OCI-LY3 (cell line): ENCODE data around the gene TJP1.
"Not testable (repeated sequence)": the region's sequence is repeated elsewhere in the genome, so short reads cannot be mapped to it uniquely, and the experiment has no call there.

Experiments used
- H2AFZ ChIP-seq: fragments of 200-600, 300-600 bp; shearing (Covaris generic); 2 replicates; pipeline ENCODE4 v1.6.0; 2014; ENCODE audit warnings: antibody characterized with exemption, low read depth, low read length
- H3K27ac ChIP-seq: fragments of 200-600, 300-600 bp; sonication (generic); 2 replicates; pipeline ENCODE4 v1.5.1; 2014; ENCODE audit warnings: mild to moderate bottlenecking, low read length, moderate library complexity, mixed read lengths
- H3K27me3 ChIP-seq: fragments of 200-600, 300-600 bp; sonication (generic); 2 replicates; pipeline ENCODE4 v1.6.1; 2014; ENCODE audit warnings: low read depth, low read length, mixed read lengths
- H3K36me3 ChIP-seq: fragments of 200-600, 300-600 bp; sonication (generic); replicated peaks from 2 replicates; pipeline ENCODE3; 2014; ENCODE audit warnings: low read depth, low read length, mixed read lengths
- H3K4me1 ChIP-seq: fragments of 300-600, 200-600 bp; sonication (generic); 2 replicates; pipeline ENCODE4 v1.6.1; 2014; ENCODE audit warnings: low read length, mixed read lengths
- H3K4me2 ChIP-seq: fragments of 200-600, 300-600 bp; sonication (generic); 2 replicates; pipeline ENCODE4 v1.6.1; 2014; ENCODE audit warnings: low read length, mixed read lengths
- H3K4me3 ChIP-seq: fragments of 300-600, 200-600 bp; sonication (generic); 2 replicates; pipeline ENCODE4 v1.5.1; 2014; ENCODE audit warnings: antibody characterized with exemption, mild to moderate bottlenecking, low read length, moderate library complexity
- H3K79me2 ChIP-seq: fragments of 300-600, 200-600 bp; shearing (Covaris generic); 2 replicates; pipeline ENCODE4 v1.6.1; 2014; ENCODE audit warnings: mild to moderate bottlenecking, low read length, mixed read lengths
- H3K9ac ChIP-seq: fragments of 300-600, 200-600 bp; shearing (Covaris generic); 2 replicates; pipeline ENCODE4 v1.6.0; 2014; ENCODE audit warnings: mild to moderate bottlenecking, low read length, moderate library complexity
- H3K9me3 ChIP-seq: fragments of 200-600, 300-600 bp; shearing (Covaris generic); 2 replicates; pipeline ENCODE4 v1.6.1; 2014; ENCODE audit warnings: low read length, mixed read lengths; ENCODE audit not compliant: insufficient read depth
- H4K20me1 ChIP-seq: fragments of 200-600, 300-600 bp; sonication (generic); 2 replicates; pipeline ENCODE4 v1.6.1; 2016; ENCODE audit warnings: low read length, mixed read lengths; ENCODE audit not compliant: insufficient read depth
- CTCF ChIP-seq: fragments of 200-600, 300-600 bp; sonication (generic); IDR thresholded peaks from 2 replicates; pipeline ENCODE4 v1.5.1; 2014; ENCODE audit warnings: antibody characterized with exemption, low read length, low read depth
- EZH2phosphoT487 ChIP-seq: fragments of 200-600 bp; shearing (Covaris generic); IDR thresholded peaks from 2 replicates; pipeline ENCODE4 v1.6.1; 2018; ENCODE audit warnings: antibody characterized with exemption, mixed run types, low read depth

TJP1 gene

DNA sequence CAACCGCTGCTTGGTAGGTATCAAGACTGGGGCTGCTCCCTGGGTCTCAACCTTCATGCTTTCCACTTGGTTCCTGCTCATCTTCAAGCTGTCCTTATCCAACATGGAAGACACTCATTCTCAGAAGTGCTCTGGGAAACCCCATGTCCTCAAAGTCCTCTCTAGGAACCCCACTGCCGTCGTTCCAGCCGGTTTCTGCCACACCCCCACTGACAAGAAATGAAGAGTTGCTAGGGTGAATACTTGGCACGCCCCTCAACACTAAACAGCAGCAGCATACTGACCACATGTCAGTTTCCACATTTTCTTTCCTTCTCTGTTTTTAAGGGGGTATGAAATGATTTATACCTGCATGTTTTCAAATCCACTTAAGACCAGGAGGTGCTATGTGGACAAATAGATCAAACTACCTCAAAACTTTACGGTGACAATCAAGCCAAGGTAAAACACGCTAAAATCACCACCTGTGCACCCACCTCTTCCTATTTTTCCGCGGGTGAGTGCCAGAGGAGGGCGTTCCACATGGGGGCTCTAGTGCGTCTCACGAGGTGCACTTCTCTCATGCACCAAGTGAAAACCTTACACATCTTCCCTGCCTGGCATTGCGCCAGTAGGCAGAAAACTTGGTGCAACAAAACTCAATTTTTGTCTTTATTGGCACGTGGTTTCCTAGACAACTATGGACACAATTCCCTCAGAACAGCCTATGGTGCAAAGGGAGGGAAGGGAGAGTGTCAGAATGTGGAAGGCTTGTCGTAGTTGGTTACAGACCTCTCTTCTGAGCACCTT is 125.1 kb downstream of the TJP1 start:
- Histone ChIP-seq H3K4me2 (no peak overlapping the region), H4K20me1 (no peaks in the 10 kb centered on the region), H3K4me3 (no peak overlapping the region), H3K9ac (no peak overlapping the region), H3K36me3 (no peaks in the 10 kb centered on the region), H3K27ac (no peak overlapping the region), H3K79me2 (no peaks in the 10 kb centered on the region), H2AFZ (no peak overlapping the region), H3K9me3 (no peaks in the 10 kb centered on the region), H3K4me1 (peaks cover 3% of the 10 kb centered on the region; the same call in 1 of the 2 replicates), H3K27me3 (no peaks in the 10 kb centered on the region)
- no peak for TF ChIP-seq EZH2phosphoT487
- TF ChIP-seq CTCF = no peak

DNA sequence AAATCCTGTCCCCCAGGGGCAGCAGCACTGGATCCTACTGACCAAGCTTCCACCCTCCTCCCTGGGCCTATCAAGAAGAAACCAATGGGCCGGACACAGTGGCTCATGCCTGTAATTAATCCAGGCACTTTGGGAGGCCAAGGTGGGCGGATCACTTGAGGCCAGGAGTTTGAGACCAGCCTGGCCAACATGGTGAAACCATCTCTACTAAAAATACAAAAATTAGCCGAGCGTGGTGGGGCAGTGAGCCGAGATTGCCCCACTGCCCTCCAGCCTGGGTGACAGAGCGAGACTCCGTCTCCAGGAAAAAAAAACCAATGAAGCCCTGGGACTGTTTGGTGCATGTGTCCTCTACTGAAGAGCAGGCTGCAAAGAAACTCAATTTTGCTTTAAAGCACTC is 125.8 kb downstream of the TJP1 start:
- not testable (repeated sequence) for H3K9ac ChIP-seq, H3K4me3 ChIP-seq, H3K4me2 ChIP-seq, H4K20me1 ChIP-seq, H3K79me2 ChIP-seq, H3K27me3 ChIP-seq, H3K36me3 ChIP-seq, H2AFZ ChIP-seq, H3K27ac ChIP-seq, H3K9me3 ChIP-seq, H3K4me1 ChIP-seq

GRCh38 chr15:29695489-29696167 is 126.6 kb downstream of the TJP1 start:
- Histone ChIP-seq H3K36me3 (no peaks in the 10 kb centered on the region), H3K9ac (no peak overlapping the region), H2AFZ (peak overlapping the region; percentile 87; the same call in 1 of the 2 replicates), H3K9me3 (no peaks in the 10 kb centered on the region), H3K4me2 (no peak overlapping the region), H3K27ac (no peak overlapping the region), H3K4me3 (no peak overlapping the region), H3K27me3 (no peaks in the 10 kb centered on the region), H3K79me2 (no peaks in the 10 kb centered on the region), H3K4me1 (peaks cover 3% of the 10 kb centered on the region; the same call in 1 of the 2 replicates), H4K20me1 (no peaks in the 10 kb centered on the region)
- TF ChIP-seq CTCF (peak; percentile 77), EZH2phosphoT487 (no peak)

- Histone ChIP-seq H3K9me3 (no peaks in the 10 kb centered on the region), H3K27ac (no peak overlapping the region), H2AFZ (no peak overlapping the region), H3K27me3 (no peaks in the 10 kb centered on the region), H3K4me1 (peaks cover 3% of the 10 kb centered on the region; the same call in 1 of the 2 replicates), H3K36me3 (no peaks in the 10 kb centered on the region), H3K9ac (no peak overlapping the region), H3K79me2 (no peaks in the 10 kb centered on the region), H3K4me3 (no peak overlapping the region), H3K4me2 (no peak overlapping the region), H4K20me1 (no peaks in the 10 kb centered on the region)
- TF ChIP-seq CTCF = no peak
These were observed 129.0 kb downstream of the TJP1 start for GRCh38 chr15:29693225-29693624.
